H1 (cell line): ENCODE results near the gene SDF2. TPM values are rescaled to one million over a fixed set of nuclear protein-coding genes. Genes with fewer than 3 reads are reported as not detected.

ENCODE experiments used
- CTCF ChIA-PET: fragments of 300-600 bp; sonication (Branson Sonifier 250); formaldehyde crosslinking; loops from one replicate; lab custom pipeline; 2021; ENCODE audit not compliant: partially characterized antibody; lab: Charles Lee
- POLR2A ChIA-PET: fragments of 300-600 bp; sonication (Branson Sonifier 250); formaldehyde crosslinking; loops from one replicate; lab custom pipeline; 2021; ENCODE audit warnings: inconsistent platforms; ENCODE audit not compliant: partially characterized antibody; lab: Charles Lee
- DNase-seq, 2 experiments: peaks; one replicate each; pipeline versions ENCODE4 v3.0.0 to v3.0.0-alpha.2; 2010 to 2022; ENCODE audit warnings: low spot score in 2 of 2, low read depth in 1 of 2, mixed read lengths in 1 of 2
- FAIRE-seq: peaks from 2 replicates; lab custom pipeline; 2011; peaks lifted over from hg19 to GRCh38; lab: Jason Lieb, UNC
- H2AFZ ChIP-seq: 2 replicates; pipeline ENCODE4 v1.8.1; 2012; ENCODE audit warnings: low read length, inconsistent platforms
- H2AK5ac ChIP-seq: 2 replicates; pipeline ENCODE4 v1.6.1; 2013; ENCODE audit warnings: low read depth, low read length
- H2BK120ac ChIP-seq: replicated peaks from 2 replicates; pipeline ENCODE3; 2013; ENCODE audit warnings: low read depth, low read length, inconsistent platforms
- H2BK12ac ChIP-seq: 2 replicates; pipeline ENCODE4 v1.6.1; 2013; ENCODE audit warnings: low read depth, low read length
- H2BK15ac ChIP-seq: 2 replicates; pipeline ENCODE4 v1.6.1; 2013; ENCODE audit warnings: low read length
- H2BK20ac ChIP-seq: 2 replicates; pipeline ENCODE4 v1.6.1; 2013; ENCODE audit warnings: low read length
- H2BK5ac ChIP-seq: 2 replicates; pipeline ENCODE4 v1.6.1; 2013; ENCODE audit warnings: low read depth, low read length
- H3K14ac ChIP-seq: 2 replicates; pipeline ENCODE4 v1.6.1; 2013; ENCODE audit warnings: inconsistent platforms; ENCODE audit not compliant: insufficient read length
- H3K18ac ChIP-seq: 2 replicates; pipeline ENCODE4 v1.6.1; 2013; ENCODE audit warnings: low read length; ENCODE audit errors: extremely low read depth
- H3K23ac ChIP-seq: 2 replicates; pipeline ENCODE4 v1.6.1; 2013; ENCODE audit warnings: inconsistent platforms; ENCODE audit not compliant: insufficient read length
- H3K23me2 ChIP-seq: 2 replicates; pipeline ENCODE4 v1.6.1; 2013; ENCODE audit warnings: low read depth, low read length
- H3K27ac ChIP-seq: 2 replicates; pipeline ENCODE4 v1.6.1; 2011; ENCODE audit warnings: low read depth, low read length, inconsistent platforms
- H3K27me3 ChIP-seq, 4 experiments: replicated peaks in 1 of 4; 1 replicate in 1 of 4; 2 replicates in 3 of 4; pipeline versions ENCODE4 v1.6.1 to v1.8.1; 2011 to 2013; ENCODE audit warnings: low read length in 3 of 4, mild to moderate bottlenecking in 3 of 4, inconsistent platforms in 2 of 4, mixed read lengths in 2 of 4, moderate library complexity in 1 of 4; ENCODE audit not compliant: control insufficient read depth in 3 of 4, insufficient read depth in 3 of 4; ENCODE audit errors: extremely low read depth in 1 of 4
- H3K36me3 ChIP-seq, 4 experiments: 2 replicates each; pipeline versions ENCODE4 v1.6.1 to v1.8.1; 2011 to 2013; ENCODE audit warnings: mild to moderate bottlenecking in 4 of 4, low read length in 3 of 4, moderate library complexity in 2 of 4, control low read depth in 1 of 4, inconsistent platforms in 1 of 4; ENCODE audit not compliant: insufficient read depth in 4 of 4, control insufficient read depth in 2 of 4
- H3K4ac ChIP-seq: replicated peaks from 2 replicates; pipeline ENCODE3; 2013; ENCODE audit warnings: low read length, low read depth, mixed read lengths, inconsistent platforms; ENCODE audit not compliant: insufficient read length
- H3K4me1 ChIP-seq, 4 experiments: replicated peaks in 1 of 4; 1 replicate in 1 of 4; 2 replicates in 3 of 4; pipeline versions ENCODE4 v1.6.1 to v1.8.1; 2011 to 2013; ENCODE audit warnings: low read length in 3 of 4, inconsistent platforms in 2 of 4, mixed read lengths in 1 of 4; ENCODE audit not compliant: insufficient read depth in 4 of 4, control insufficient read depth in 3 of 4
- H3K4me2 ChIP-seq, 2 experiments: 2 replicates each; pipeline versions ENCODE4 v1.6.1 to v1.8.1; 2011 to 2013; ENCODE audit warnings: low read depth in 2 of 2, low read length in 2 of 2, control low read depth in 1 of 2, inconsistent platforms in 1 of 2, mild to moderate bottlenecking in 1 of 2; ENCODE audit not compliant: insufficient read depth in 1 of 2
- H3K4me3 ChIP-seq, 4 experiments: fragments of 200-600, 300-600 bp in 1 of 4; sonication (generic), shearing (Covaris generic), sonication (Bioruptor Twin) in 1 of 4; 2 replicates each; pipeline versions ENCODE4 v1.5.1 to v1.8.1; 2011 to 2016; ENCODE audit warnings: low read length in 4 of 4, low read depth in 3 of 4, control low read depth in 2 of 4, inconsistent platforms in 2 of 4, mild to moderate bottlenecking in 2 of 4, mixed read lengths in 1 of 4, moderate library complexity in 1 of 4; ENCODE audit not compliant: insufficient read depth in 2 of 4; ENCODE audit errors: extremely low read depth in 1 of 4
- H3K56ac ChIP-seq: replicated peaks from 2 replicates; pipeline ENCODE3; 2013; ENCODE audit warnings: low read depth, mild to moderate bottlenecking, mixed read lengths, low read length, inconsistent platforms; ENCODE audit not compliant: insufficient read length
- H3K79me1 ChIP-seq: 2 replicates; pipeline ENCODE4 v1.6.1; 2013; ENCODE audit warnings: low read depth, low read length, control low read depth
- H3K79me2 ChIP-seq, 2 experiments: 2 replicates each; pipeline versions ENCODE4 v1.6.1 to v1.8.1; 2012 to 2013; ENCODE audit warnings: low read length in 2 of 2, mild to moderate bottlenecking in 2 of 2, inconsistent platforms in 1 of 2; ENCODE audit not compliant: insufficient read depth in 2 of 2, control insufficient read depth in 1 of 2
- H3K9ac ChIP-seq, 4 experiments: replicated peaks in 1 of 4; 1 replicate in 1 of 4; 2 replicates in 3 of 4; pipeline versions ENCODE4 v1.6.1 to v1.8.1; 2011 to 2013; ENCODE audit warnings: low read depth in 3 of 4, low read length in 3 of 4, control low read depth in 2 of 4, mild to moderate bottlenecking in 2 of 4, moderate library complexity in 2 of 4, inconsistent platforms in 1 of 4; ENCODE audit errors: extremely low read depth in 1 of 4
- H3K9me3 ChIP-seq, 2 experiments: 2 replicates each; pipeline versions ENCODE4 v1.6.1 to v1.8.1; 2012 to 2013; ENCODE audit warnings: mild to moderate bottlenecking in 2 of 2, moderate library complexity in 2 of 2, control low read depth in 1 of 2, inconsistent platforms in 1 of 2, low read depth in 1 of 2, low read length in 1 of 2, mixed read lengths in 1 of 2; ENCODE audit not compliant: insufficient read depth in 2 of 2
- H4K20me1 ChIP-seq, 2 experiments: replicated peaks in 1 of 2; 2 replicates each; pipeline versions ENCODE3 to v1.8.1; 2011 to 2013; ENCODE audit warnings: inconsistent platforms in 2 of 2, low read length in 2 of 2, mild to moderate bottlenecking in 1 of 2; ENCODE audit not compliant: insufficient read depth in 2 of 2, control insufficient read depth in 1 of 2
- H4K5ac ChIP-seq: 2 replicates; pipeline ENCODE4 v1.6.1; 2013; ENCODE audit warnings: low read length, low read depth, mixed read lengths, inconsistent platforms; ENCODE audit not compliant: insufficient read length
- H4K8ac ChIP-seq: 2 replicates; pipeline ENCODE4 v1.8.0; 2013; ENCODE audit warnings: mild to moderate bottlenecking, moderate library complexity, low read length, inconsistent platforms; ENCODE audit not compliant: insufficient read depth; ENCODE audit errors: extremely low read depth
- H4K91ac ChIP-seq: replicated peaks from 2 replicates; pipeline ENCODE3; 2013; ENCODE audit warnings: low read length, mixed read lengths, inconsistent platforms; ENCODE audit not compliant: insufficient read length
- CTCF ChIP-seq, 3 experiments: IDR thresholded peaks; 1 replicate in 2 of 3; 2 replicates in 1 of 3; pipeline versions ENCODE4 v1.5.1 to v1.6.1; 2011; ENCODE audit warnings: low read length in 3 of 3, mild to moderate bottlenecking in 3 of 3, inconsistent platforms in 2 of 3, low read depth in 1 of 3, moderate library complexity in 1 of 3; ENCODE audit not compliant: insufficient read depth in 1 of 3; ENCODE audit errors: control extremely low read depth in 1 of 3
- HDAC6 ChIP-seq: IDR thresholded peaks from one replicate; pipeline ENCODE4 v1.7.1; 2012; ENCODE audit warnings: low read depth, mild to moderate bottlenecking, inconsistent platforms, low read length, moderate library complexity
- POLR2A ChIP-seq, 2 experiments: IDR thresholded peaks; 1 replicate in 1 of 2; 2 replicates in 1 of 2; pipeline ENCODE4 v1.6.1; 2011; ENCODE audit warnings: low read depth in 2 of 2, low read length in 2 of 2, mild to moderate bottlenecking in 2 of 2; ENCODE audit errors: control extremely low read depth in 1 of 2
- RAD21 ChIP-seq, 2 experiments: IDR thresholded peaks in 1 of 2; conservative IDR thresholded peaks in 1 of 2; 2 replicates each; pipeline ENCODE4 v1.6.1; 2011; ENCODE audit warnings: low read depth in 2 of 2, low read length in 2 of 2, improper control_type of control experiment in 1 of 2, inconsistent platforms in 1 of 2, mild to moderate bottlenecking in 1 of 2, moderate library complexity in 1 of 2
- WGBS, 2 experiments: shearing (Covaris generic) in 1 of 2; methylation state at CpG; one replicate each; pipeline versions ENCODE4 v1.1.6 to v1.1.7; 2013 to 2015; ENCODE audit warnings: low lambda C conversion rate in 2 of 2, mixed read lengths in 2 of 2, inconsistent platforms in 1 of 2, low coverage in 1 of 2, missing lambda C conversion rate in 1 of 2; ENCODE audit not compliant: insufficient replicate concordance in 2 of 2, insufficient coverage in 1 of 2, insufficient read length in 1 of 2; ENCODE audit errors: extremely low coverage in 1 of 2, missing lambda C conversion rate in 1 of 2; 5-methylcytosine and 5-hydroxymethylcytosine counted together
- polyA plus RNA-seq, 7 experiments: library from polyadenylated mRNA; depleted of rRNA in 3 of 7; stranded (reverse) in 5 of 7; unstranded in 2 of 7; fragments of >200 nt in 5 of 7; fragments of 200-250 nt in 2 of 7; gene quantifications; 1 replicate in 5 of 7; 2 replicates in 1 of 7; 4 replicates in 1 of 7; pipeline versions ENCODE4 v1.2.1 to v1.2.3, GENCODE V29; 2011 to 2013; ENCODE audit warnings: missing spikeins in 2 of 7, mixed read lengths in 2 of 7
- total RNA-seq: library from RNA; stranded (reverse); fragmentation: NEBNext Ultra II Directional; extraction: Animal tissue kit (Norgen Biotek cat#: 25700); gene quantifications from 2 replicates; pipeline ENCODE4 v1.2.1, GENCODE V29; 2021

Gene SDF2
- total and polyA plus RNA-seq, 2 of the 8 experiments (the other 6 are each of a cell fraction or from before 2014, with no cell fraction given): 44.8 to 65.4 TPM

GRCh38 chr17:28675980-28676379 is 14.3 kb upstream of the SDF2 start:
- TF ChIP-seq HDAC6 (no peak), POLR2A (IDR thresholded peaks at IDR 0.05; ENCODE audit: control extremely low read depth in 1 of 2, low read depth in 2 of 2, low read length in 2 of 2) (no peak), RAD21 (IDR thresholded peaks at IDR 0.05 in 1 of 2, conservative IDR thresholded peaks at IDR 0.05 in 1 of 2; ENCODE audit: low read depth in 2 of 2, low read length in 2 of 2) (peak; percentile 21 to 43; a peak in 3 of 4 replicates), CTCF (IDR thresholded peaks at IDR 0.05; ENCODE audit: control extremely low read depth in 1 of 3, insufficient read depth in 1 of 3, low read depth in 1 of 3, low read length in 3 of 3) (peak; percentile 34 to 38 (median 35))
- no peak overlapping the region for H3K18ac ChIP-seq
- no peak overlapping the region for H2BK15ac ChIP-seq
- POLR2A ChIA-PET: interaction anchor here (0.9 to 6.5 kb wide), 10 partner anchors 13 to 99 kb away, joined by 3 to 35 read pairs (median 7); partner anchors contain the start of genes ALDOC, SDF2 and SUPT6H
- no peak overlapping the region for H3K56ac ChIP-seq
- H3K4me3 ChIP-seq: no peak overlapping the region
- H2BK5ac ChIP-seq: no peak overlapping the region
- no peaks in the 10 kb centered on the region for H3K79me2 ChIP-seq
- H2BK120ac ChIP-seq: no peak overlapping the region
- 91% methylated on average over 7 of the region's 7 CpGs; no CpG with 5 or more reads in 1 of the 2 experiments for WGBS, 2 experiments
- no peak overlapping the region for H2AK5ac ChIP-seq
- H3K4me2 ChIP-seq: no peak overlapping the region
- H2AFZ ChIP-seq: no peak overlapping the region
- no peaks in the 10 kb centered on the region for H3K4me1 ChIP-seq
- no peaks in the 10 kb centered on the region for H3K23me2 ChIP-seq
- peak overlapping the region; percentile 16; the same call in 1 of the 2 replicates for H4K8ac ChIP-seq
- no peak overlapping the region for H4K5ac ChIP-seq
- no peak overlapping the region for H2BK12ac ChIP-seq
- no peaks in the 10 kb centered on the region for H3K27me3 ChIP-seq
- no peak overlapping the region for H3K23ac ChIP-seq
- no peak overlapping the region for H3K27ac ChIP-seq
- H3K36me3 ChIP-seq: peaks cover 48 to 86% (median 79%) of the 10 kb centered on the region in 4 experiments
- DNase-seq: no peak
- no peak overlapping the region for H3K14ac ChIP-seq
- no peak overlapping the region for H3K4ac ChIP-seq
- no peaks in the 10 kb centered on the region for H3K9me3 ChIP-seq
- no peak overlapping the region for H2BK20ac ChIP-seq
- no peak overlapping the region for H4K91ac ChIP-seq
- no peak overlapping the region for H3K9ac ChIP-seq
- peaks cover 0 to 2% of the 10 kb centered on the region in 2 experiments for H4K20me1 ChIP-seq
- no peak for FAIRE-seq
- CTCF ChIA-PET: interaction anchor here (0.8 to 5.3 kb wide), 14 partner anchors 10 to 196 kb away, joined by 3 to 54 read pairs (median 4); partner anchors contain the start of gene BLTP2
- no peaks in the 10 kb centered on the region for H3K79me1 ChIP-seq
